SK-N-DZ (cell line): ENCODE measurements around the gene GRAMD1A.
"Not testable (repeated sequence)": the region's sequence is repeated elsewhere in the genome, so short reads cannot be mapped to it uniquely, and the experiment has no call there.

Source experiments
- DNase-seq: peaks from one replicate; pipeline ENCODE4 v3.0.0-alpha.2; 2015; ENCODE audit warnings: low spot score

GRAMD1A gene

GRCh38 chr19:35018379-35018778 lies 18.3 kb downstream of the GRAMD1A start:
- DNase-seq: no peak

- no peak for DNase-seq
Observed at GRCh38 chr19:35019144-35019543, 19.0 kb downstream of the GRAMD1A start.

DNA sequence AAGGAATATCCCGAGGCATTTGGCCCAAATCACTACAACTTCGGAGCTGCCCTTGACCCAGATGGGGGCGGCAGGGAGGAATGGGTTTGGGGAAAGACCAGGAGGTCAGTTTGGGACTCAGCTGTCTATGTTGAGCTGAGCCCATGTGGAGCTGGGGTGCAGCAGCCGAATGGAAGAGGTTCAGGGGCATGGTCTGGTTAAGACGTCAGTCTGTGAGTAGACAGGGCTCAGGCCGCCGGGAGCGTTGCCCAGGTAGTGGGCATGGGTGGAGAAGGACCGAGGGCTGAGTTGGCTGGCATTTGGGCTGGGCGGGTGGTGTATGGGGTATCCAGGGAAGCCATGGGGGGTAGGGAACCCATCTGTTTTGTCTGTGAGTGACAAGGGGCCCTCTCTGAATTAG lies 20.9 kb downstream of the GRAMD1A start:
- no peak for DNase-seq

GRCh38 chr19:35021596-35021995 lies 21.5 kb downstream of the GRAMD1A start:
- no peak for DNase-seq

DNA sequence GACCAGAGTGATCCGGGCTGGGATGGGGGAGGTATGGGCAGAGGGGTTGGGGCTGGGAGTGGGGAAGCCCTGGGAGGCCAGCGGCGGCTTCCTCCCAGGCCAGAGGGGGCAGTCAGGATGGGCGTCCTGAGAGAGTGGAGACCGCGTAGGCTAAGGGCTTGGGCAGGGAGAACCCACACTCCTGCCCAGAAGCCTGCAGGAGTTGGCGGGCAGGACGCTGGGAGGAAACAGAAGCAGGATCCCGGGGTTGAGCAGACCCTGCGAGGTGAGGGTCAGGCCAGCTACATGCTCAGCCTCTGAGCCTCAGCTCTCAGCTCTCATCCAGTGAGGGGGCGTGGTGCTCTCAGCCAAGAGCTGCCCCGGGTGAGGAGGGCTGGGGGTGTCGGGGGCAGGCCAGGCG lies 22.3 kb downstream of the GRAMD1A start:
- DNase-seq: no peak

GRCh38 chr19:35023428-35023827 lies 23.3 kb downstream of the GRAMD1A start:
- no peak for DNase-seq

- DNase-seq: no peak
Observed at GRCh38 chr19:35024095-35024494, 24.0 kb downstream of the GRAMD1A start.

GRCh38 chr19:35025969-35026368 lies 25.8 kb downstream of the GRAMD1A start:
- no peak for DNase-seq

DNA sequence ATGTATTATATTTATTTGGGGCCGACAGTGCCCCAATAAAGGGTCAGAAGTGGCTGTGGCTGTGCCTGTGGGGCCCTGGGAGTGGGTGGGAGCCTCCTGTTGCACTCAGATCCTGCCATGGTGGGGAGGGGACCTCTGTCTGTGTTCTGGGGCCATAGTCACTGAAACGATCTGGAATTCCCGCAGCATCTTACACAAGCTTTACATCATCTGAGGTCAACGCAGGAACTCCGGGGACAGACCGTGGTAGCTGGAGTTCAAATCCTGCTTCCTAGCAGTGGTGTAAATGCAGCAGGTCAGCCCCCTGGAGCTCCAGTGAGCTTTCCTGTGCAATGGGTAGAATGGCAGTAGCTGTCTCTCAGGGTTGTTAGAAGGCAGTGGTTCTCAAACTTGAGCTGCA lies 26.3 kb downstream of the GRAMD1A start:
- DNase-seq: no peak

DNA sequence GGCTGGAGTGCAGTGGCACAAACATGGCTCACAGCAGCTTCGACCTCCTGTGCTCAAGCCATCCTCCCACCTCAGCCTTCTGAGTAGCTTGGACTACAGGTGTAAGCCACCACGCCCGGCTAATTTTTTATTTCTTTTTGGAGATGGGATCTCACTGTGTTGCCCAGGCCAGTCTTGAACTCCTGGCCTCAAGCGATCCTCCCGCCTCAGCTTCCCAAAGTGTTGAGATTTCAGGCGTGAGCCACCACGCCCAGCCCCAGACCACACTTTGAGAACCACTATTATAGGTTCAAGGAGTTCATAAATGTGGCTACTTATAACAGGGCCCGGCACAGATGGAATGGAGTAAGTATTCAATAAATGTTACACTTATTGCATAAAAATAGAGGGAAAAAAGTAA lies 26.9 kb downstream of the GRAMD1A start:
- DNase-seq: no peak

DNA sequence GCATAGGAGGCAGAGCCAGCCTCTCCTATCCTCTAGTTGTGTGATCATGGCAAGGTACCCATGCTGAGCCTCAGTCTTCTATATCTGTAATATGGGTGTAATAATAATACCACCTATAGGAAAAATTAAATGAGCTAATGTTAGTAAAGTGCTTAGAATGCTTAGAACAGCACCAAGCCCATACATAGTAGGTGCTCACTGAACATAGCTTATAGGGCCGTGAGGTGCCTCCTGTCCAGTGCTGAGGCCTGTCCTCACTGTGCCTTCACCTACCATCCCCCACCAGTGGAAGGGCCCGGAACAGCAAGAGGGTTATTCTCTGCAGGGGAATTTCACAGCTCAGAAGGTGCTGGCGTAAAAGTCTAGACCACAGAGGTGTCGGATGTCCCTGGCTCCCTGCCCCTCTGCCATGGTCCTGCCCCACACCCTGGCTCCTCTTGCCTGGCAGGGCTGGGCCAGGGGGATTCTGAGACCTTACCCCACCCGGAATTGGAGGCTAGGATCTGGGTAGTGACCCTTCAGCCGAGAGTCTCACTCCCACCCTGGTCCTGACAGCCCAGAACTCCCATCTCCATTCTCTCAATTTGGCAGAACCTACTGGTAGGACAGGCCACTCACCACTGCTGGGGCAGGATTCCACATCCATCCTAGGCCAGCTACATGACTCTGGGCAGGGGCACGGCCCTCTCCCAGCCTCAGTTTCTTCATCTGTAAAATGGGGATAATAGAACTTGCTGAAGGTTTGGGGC lies 27.9 kb downstream of the GRAMD1A start:
- no peak for DNase-seq

- DNase-seq: not testable (repeated sequence)
Observed at GRCh38 chr19:35028600-35028885, 28.4 kb downstream of the GRAMD1A start.

DNA sequence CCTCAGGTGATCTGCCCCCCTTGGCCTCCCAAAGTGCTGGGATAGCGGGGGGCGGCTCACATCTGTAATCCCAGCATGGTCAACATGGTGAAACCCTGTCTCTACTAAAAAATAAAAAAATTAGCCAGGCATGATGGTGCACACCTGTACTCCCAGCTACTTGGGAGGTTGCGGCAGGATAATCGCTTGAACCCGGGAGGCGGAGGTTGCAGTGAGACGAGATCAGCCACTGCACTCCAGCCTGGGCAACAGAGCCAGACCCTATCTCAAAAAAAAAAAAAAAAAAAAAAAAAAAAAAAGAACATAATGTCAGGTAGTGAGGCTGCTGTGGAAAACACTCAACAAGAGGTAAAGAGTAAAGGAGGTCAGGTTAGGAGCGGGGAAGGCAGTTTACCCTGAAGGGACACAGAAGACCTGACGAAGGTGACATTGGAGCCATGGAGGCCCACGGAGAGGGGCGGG lies 29.2 kb downstream of the GRAMD1A start:
- DNase-seq: not testable (repeated sequence)

GRCh38 chr19:35029737-35030256 lies 29.7 kb downstream of the GRAMD1A start:
- DNase-seq: no peak

GRCh38 chr19:35030257-35031071 lies 30.3 kb downstream of the GRAMD1A start, which contains the start of gene SCN1B:
TSS of gene SCN1B (plus strand) at chr19:35030470. CDS start at chr19:35030821, 351 bp downstream.
- DNase-seq: no peak

DNA sequence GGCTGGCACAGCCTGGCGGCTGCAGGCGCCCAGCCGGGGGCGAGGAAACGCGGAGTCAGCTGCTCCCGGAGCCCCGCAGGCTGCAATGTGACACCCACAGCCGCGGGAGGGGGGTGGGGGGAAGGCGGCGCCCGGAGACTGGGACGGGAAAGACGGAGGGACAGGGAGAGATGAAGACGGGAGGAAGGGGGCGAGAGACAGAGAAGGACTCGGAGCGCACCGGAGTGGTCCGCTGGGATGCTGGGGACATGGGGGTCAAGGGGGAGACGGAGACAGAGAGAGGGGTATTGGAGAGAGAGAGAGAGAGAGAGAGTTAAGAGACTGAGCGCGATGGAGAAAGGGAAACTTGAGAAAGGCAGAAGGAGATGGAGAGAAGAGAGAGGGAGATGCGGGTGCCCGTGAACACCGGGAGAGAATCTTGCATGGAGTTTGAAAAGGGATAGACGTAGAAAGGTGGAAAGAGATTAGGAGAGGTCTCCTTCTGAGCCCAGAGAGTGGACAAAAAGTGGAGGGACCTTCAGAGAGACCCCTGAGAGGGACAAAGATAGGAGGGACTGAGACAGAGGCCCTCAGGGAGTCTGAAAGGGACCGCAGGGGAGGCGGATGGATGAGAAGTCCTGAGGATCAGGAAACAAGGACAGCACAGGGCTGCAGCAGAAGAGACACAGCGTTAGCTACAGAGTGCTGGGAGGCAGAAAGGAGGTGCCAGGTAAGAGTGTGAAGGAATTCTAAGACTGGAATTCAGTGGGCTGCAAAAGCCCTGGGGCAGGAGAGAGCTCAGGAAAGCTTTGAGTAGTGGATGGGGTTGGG lies 31.2 kb downstream of the GRAMD1A start:
- no peak for DNase-seq

- DNase-seq: no peak
Observed at GRCh38 chr19:35032356-35032865, 32.3 kb downstream of the GRAMD1A start.

- DNase-seq: no peak
Observed at GRCh38 chr19:35033067-35034004, 33.2 kb downstream of the GRAMD1A start.

GRCh38 chr19:35034005-35034502 lies 33.9 kb downstream of the GRAMD1A start:
- DNase-seq: no peak
